ENCODE results near the gene LRFN4. TPM values are rescaled to one million over a fixed set of nuclear protein-coding genes. Genes with fewer than 3 reads are reported as not detected.

The LRFN4 gene
- total RNA-seq, 4 donors from 2014 or later = 1.5 to 17.0 (median 5.4) TPM

- no peak overlapping the region for H3K4me3 ChIP-seq
- H3K27ac ChIP-seq = no peak overlapping the region
- DNase-seq = no peak
- TF ChIP-seq CTCF (IDR thresholded peaks at IDR 0.05) = no peak
- no peak for TF ChIP-seq POLR2A (IDR thresholded peaks at IDR 0.05)
- H3K27me3 ChIP-seq = no peaks in the 10 kb centered on the region
- no peaks in the 10 kb centered on the region for H3K36me3 ChIP-seq
- H3K9me3 ChIP-seq = no peaks in the 10 kb centered on the region
- H3K4me1 ChIP-seq = no peaks in the 10 kb centered on the region
- intact Hi-C loops (cut with DNase I; ENCODE audit: low total_unique reads) = no loop called here
These were observed 12.1 kb downstream of the LRFN4 start for GRCh38 chr11:66868726-66869566.

- Histone ChIP-seq H3K9me3 (no peaks in the 10 kb centered on the region), H3K36me3 (no peaks in the 10 kb centered on the region), H3K27me3 (no peaks in the 10 kb centered on the region), H3K4me3 (no peak overlapping the region), H3K4me1 (no peaks in the 10 kb centered on the region), H3K27ac (no peak overlapping the region)
- DNase-seq = no peak
- TF ChIP-seq POLR2A (IDR thresholded peaks at IDR 0.05) (no peak), CTCF (IDR thresholded peaks at IDR 0.05) (no peak)
- intact Hi-C loops (cut with DNase I; ENCODE audit: low total_unique reads) = no loop called here
These were observed 12.7 kb downstream of the LRFN4 start for GRCh38 chr11:66869567-66869870.

- no peak for TF ChIP-seq POLR2A (IDR thresholded peaks at IDR 0.05)
- no peak for TF ChIP-seq CTCF (IDR thresholded peaks at IDR 0.05)
- intact Hi-C loops (cut with DNase I; ENCODE audit: low total_unique reads) = no loop called here
- no peak overlapping the region for H3K27ac ChIP-seq
- no peak overlapping the region for H3K4me3 ChIP-seq
- no peaks in the 10 kb centered on the region for H3K27me3 ChIP-seq
- no peaks in the 10 kb centered on the region for H3K9me3 ChIP-seq
- no peaks in the 10 kb centered on the region for H3K36me3 ChIP-seq
- no peaks in the 10 kb centered on the region for H3K4me1 ChIP-seq
- DNase-seq = no peak
These were observed 13.3 kb downstream of the LRFN4 start for GRCh38 chr11:66870131-66870530.

- Histone ChIP-seq H3K4me1 (no peaks in the 10 kb centered on the region), H3K27me3 (no peaks in the 10 kb centered on the region), H3K9me3 (no peaks in the 10 kb centered on the region), H3K36me3 (no peaks in the 10 kb centered on the region), H3K27ac (no peak overlapping the region), H3K4me3 (no peak overlapping the region)
- intact Hi-C loops (cut with DNase I; ENCODE audit: low total_unique reads) = no loop called here
- DNase-seq = no peak
- TF ChIP-seq CTCF (IDR thresholded peaks at IDR 0.05) = no peak
- TF ChIP-seq POLR2A (IDR thresholded peaks at IDR 0.05) = no peak
These were observed 14.0 kb downstream of the LRFN4 start for GRCh38 chr11:66870616-66871520.

- H3K9me3 ChIP-seq = no peaks in the 10 kb centered on the region
- DNase-seq = no peak
- H3K36me3 ChIP-seq = no peaks in the 10 kb centered on the region
- H3K4me3 ChIP-seq = no peak overlapping the region
- TF ChIP-seq CTCF (IDR thresholded peaks at IDR 0.05) (no peak), POLR2A (IDR thresholded peaks at IDR 0.05) (no peak)
- intact Hi-C loops (cut with DNase I; ENCODE audit: low total_unique reads) = no loop called here
- no peaks in the 10 kb centered on the region for H3K4me1 ChIP-seq
- H3K27me3 ChIP-seq = no peaks in the 10 kb centered on the region
- no peak overlapping the region for H3K27ac ChIP-seq
These were observed 14.6 kb downstream of the LRFN4 start for GRCh38 chr11:66871521-66871901.

Data from uterus (tissue), 4 donors.